Measurements from ENCODE around the gene TTC4.

The TTC4 gene

GRCh38 chr1:54782588-54782987, 66.9 kb downstream of the TTC4 start:
- DNase-seq (ENCODE audit: low read depth): no peak

DNA sequence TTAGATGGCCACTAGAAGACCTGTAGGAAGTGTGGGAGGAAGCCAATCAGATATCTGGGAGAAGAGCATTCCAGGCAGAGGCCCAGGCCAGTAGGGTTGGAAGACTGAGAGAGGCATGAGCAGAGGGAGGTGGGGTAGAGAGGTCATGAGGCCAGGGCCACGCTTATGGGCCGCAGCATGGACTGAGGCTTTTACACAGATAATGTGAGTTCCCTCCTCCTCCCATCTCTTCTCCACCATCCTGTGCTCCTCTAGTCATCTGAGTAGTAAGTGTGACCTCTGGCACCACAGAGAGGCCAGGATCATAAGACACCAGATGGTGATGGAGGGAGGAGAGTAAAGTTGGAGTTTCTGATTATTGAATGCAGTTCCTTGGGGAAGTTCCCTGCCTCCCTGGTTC, 68.4 kb downstream of the TTC4 start:
- no peak for DNase-seq (ENCODE audit: low read depth)

DNA sequence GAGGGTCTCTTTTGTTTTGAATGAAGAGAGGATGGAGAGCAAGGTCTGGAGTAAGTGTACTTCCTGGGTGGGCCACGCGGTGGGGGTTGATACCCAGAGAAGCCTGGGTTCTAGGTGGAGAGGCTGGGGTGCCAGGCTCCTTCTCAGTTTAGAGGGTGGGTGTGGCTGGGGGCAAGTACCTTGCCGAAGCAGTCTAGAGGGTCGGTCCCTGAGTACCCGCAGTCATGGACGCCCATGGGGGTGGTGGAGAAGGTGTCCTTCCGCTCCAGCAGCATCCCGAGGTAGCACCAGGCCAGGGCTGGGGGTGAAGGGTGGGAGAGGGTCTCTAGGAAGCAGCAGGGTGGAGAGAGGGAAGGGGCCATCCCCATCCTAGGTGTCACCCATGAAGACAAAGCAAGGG, 71.1 kb downstream of the TTC4 start:
- DNase-seq (ENCODE audit: low read depth): no peak

- DNase-seq (ENCODE audit: low read depth): no peak
Observed at GRCh38 chr1:54787604-54788003, 71.9 kb downstream of the TTC4 start.

DNA sequence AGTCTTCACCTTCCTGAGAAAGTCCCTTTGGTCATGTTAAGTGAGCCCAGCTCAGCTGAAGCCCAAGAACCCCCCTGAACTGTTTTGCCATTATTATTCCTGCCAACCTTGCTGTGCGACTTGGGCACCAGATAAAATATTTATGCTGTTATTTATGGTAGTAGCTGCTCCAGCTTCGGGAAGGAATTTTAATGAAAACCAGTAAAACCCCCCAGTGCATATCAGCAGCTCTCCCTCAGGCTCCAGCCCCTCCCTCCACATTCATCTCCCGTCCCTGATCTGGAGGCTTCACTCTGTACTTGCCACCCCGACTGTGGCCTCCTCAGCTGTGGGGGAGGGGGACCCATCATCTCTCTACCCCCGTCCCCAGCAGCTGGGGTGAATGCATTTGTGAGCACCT, 72.8 kb downstream of the TTC4 start:
- no peak for DNase-seq (ENCODE audit: low read depth)

GRCh38 chr1:54791880-54792522, 76.3 kb downstream of the TTC4 start:
- DNase-seq (ENCODE audit: low read depth): no peak

Measured in GM04503 (cell line).